AG09319 (cell line): Measurements from ENCODE around the gene UGT1A3.

Experiments used
- DNase-seq: peaks from one replicate; pipeline ENCODE4 v3.0.0-alpha.2; 2010; ENCODE audit warnings: low read depth; ENCODE audit errors: extremely low read depth
- TF ChIP-seq, protein P1 (sequence below): IDR thresholded peaks from 2 replicates; pipeline ENCODE4 v1.5.1; 2011; ENCODE audit warnings: low read depth, mild to moderate bottlenecking, inconsistent platforms, low read length, moderate library complexity

Gene UGT1A3

DNA sequence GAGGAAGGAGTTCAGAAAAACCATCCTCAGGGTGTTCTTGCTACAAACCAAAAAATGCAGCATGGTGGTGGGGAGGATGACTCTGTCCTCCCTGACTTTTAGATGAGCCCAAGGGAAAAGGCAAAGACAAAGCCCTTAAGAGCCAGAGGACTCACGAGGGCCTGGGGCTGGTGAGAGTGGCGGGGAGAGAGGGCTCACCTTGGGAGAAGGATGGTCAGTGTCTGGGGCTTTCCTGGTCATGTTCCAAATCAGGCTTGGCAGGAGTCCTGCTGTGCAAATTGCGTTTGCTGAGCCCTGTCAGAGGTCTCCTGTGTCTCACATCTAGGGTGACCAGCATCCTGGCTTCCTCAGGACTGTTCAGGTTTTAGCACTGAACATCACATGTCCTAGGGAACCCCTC lies 35.9 kb downstream of the UGT1A3 start:
- TF ChIP-seq, protein P1, sequence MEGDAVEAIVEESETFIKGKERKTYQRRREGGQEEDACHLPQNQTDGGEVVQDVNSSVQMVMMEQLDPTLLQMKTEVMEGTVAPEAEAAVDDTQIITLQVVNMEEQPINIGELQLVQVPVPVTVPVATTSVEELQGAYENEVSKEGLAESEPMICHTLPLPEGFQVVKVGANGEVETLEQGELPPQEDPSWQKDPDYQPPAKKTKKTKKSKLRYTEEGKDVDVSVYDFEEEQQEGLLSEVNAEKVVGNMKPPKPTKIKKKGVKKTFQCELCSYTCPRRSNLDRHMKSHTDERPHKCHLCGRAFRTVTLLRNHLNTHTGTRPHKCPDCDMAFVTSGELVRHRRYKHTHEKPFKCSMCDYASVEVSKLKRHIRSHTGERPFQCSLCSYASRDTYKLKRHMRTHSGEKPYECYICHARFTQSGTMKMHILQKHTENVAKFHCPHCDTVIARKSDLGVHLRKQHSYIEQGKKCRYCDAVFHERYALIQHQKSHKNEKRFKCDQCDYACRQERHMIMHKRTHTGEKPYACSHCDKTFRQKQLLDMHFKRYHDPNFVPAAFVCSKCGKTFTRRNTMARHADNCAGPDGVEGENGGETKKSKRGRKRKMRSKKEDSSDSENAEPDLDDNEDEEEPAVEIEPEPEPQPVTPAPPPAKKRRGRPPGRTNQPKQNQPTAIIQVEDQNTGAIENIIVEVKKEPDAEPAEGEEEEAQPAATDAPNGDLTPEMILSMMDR, result no peak
- DNase-seq, result no peak

DNA sequence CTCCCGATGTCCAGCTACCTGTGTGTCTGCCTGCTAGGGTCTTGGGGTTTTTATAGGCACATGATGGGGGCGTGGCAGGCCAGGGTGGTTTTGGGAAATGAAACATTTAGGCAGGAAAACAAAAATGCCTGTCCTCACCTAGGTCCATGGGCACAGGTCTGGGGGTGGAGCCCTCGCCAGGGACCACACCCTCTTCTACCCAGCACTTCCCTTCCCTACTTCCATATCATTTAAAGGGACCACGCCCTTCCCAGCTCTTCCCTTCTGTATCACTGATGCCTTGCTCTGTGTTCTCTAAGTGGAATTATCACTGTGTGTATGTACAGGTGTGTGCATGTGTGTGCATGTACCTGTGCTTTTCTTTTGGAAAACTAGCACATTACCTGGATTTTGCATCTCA lies 37.6 kb downstream of the UGT1A3 start:
- no peak for DNase-seq
- TF ChIP-seq, protein P1, result no peak

DNA sequence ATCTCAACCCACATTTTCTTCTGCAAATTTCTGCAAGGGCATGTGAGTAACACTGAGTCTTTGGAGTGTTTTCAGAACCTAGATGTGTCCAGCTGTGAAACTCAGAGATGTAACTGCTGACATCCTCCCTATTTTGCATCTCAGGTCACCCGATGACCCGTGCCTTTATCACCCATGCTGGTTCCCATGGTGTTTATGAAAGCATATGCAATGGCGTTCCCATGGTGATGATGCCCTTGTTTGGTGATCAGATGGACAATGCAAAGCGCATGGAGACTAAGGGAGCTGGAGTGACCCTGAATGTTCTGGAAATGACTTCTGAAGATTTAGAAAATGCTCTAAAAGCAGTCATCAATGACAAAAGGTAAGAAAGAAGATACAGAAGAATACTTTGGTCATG lies 39.2 kb downstream of the UGT1A3 start:
- DNase-seq, result no peak
- TF ChIP-seq, protein P1, result no peak

DNA sequence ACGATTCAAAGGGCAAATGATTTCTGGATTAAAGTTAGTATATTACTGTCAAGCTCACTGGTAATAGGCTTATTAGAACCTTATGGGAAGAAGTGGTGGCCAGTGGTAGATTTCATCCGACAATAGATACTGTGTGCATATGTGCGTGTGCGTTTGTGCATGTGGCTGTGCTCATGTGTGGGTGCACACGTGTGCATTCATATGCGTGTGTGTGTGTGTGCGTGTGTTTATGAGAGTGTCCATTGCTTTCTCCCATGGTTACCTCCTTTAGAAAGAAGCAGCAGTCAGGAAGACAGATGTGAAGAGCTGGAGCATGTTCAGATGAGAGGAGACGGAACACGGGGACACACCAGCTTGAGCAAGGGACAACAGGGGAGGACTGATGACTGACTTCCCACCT lies 40.4 kb downstream of the UGT1A3 start:
- DNase-seq, result no peak
- TF ChIP-seq, protein P1, result no peak

DNA sequence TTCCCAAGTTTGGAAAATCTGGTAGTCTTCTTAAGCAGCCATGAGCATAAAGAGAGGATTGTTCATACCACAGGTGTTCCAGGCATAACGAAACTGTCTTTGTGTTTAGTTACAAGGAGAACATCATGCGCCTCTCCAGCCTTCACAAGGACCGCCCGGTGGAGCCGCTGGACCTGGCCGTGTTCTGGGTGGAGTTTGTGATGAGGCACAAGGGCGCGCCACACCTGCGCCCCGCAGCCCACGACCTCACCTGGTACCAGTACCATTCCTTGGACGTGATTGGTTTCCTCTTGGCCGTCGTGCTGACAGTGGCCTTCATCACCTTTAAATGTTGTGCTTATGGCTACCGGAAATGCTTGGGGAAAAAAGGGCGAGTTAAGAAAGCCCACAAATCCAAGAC lies 43.3 kb downstream of the UGT1A3 start:
- TF ChIP-seq, protein P1, result no peak
- no peak for DNase-seq

DNA sequence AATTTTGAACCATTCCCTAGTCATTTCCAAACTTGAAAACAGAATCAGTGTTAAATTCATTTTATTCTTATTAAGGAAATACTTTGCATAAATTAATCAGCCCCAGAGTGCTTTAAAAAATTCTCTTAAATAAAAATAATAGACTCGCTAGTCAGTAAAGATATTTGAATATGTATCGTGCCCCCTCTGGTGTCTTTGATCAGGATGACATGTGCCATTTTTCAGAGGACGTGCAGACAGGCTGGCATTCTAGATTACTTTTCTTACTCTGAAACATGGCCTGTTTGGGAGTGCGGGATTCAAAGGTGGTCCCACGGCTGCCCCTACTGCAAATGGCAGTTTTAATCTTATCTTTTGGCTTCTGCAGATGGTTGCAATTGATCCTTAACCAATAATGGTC lies 43.7 kb downstream of the UGT1A3 start:
- TF ChIP-seq, protein P1, result no peak
- DNase-seq, result no peak

DNA sequence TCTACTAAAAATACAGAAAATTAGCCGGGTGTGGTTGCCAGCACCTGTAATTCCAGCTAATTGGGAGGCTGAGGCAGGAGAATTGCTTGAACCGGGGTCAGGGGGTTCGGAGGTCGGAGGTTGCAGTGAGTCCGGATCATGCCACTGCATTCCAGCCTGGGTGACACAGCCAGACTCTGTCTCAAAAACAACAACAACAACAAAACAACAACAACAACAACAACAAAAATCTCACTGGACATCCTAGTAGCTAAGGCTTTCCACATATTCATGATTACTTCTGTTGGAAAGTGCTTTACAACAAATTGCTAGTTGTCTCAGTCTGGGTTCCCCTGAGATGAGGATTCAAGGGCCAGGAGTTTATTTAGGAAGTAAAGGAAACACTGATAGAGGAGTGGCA lies 45.0 kb downstream of the UGT1A3 start:
- DNase-seq, result no peak
- TF ChIP-seq, protein P1, result no peak

DNA sequence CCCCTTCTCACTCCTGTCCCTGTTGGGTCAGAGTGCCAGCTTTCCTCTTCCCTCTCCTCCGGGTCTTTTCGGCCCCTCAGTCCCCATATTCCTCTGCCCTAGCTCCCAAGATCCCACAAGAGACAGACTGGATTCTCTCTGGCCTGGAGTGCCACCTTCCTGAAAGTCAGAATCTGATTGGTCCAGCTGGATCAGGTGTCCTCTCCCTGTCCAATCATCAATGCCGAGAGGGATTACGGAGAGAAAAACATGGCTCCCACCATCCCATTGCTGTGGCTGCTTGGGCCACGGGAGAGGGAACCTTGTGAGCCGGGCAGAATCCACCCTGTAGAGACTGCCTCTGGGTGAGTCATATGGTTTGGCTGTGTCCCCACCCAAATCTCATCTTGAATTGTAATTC lies 46.6 kb downstream of the UGT1A3 start:
- no peak for DNase-seq
- TF ChIP-seq, protein P1, result no peak
